Measurements from ENCODE around the gene BET1L.

Gene BET1L

DNA sequence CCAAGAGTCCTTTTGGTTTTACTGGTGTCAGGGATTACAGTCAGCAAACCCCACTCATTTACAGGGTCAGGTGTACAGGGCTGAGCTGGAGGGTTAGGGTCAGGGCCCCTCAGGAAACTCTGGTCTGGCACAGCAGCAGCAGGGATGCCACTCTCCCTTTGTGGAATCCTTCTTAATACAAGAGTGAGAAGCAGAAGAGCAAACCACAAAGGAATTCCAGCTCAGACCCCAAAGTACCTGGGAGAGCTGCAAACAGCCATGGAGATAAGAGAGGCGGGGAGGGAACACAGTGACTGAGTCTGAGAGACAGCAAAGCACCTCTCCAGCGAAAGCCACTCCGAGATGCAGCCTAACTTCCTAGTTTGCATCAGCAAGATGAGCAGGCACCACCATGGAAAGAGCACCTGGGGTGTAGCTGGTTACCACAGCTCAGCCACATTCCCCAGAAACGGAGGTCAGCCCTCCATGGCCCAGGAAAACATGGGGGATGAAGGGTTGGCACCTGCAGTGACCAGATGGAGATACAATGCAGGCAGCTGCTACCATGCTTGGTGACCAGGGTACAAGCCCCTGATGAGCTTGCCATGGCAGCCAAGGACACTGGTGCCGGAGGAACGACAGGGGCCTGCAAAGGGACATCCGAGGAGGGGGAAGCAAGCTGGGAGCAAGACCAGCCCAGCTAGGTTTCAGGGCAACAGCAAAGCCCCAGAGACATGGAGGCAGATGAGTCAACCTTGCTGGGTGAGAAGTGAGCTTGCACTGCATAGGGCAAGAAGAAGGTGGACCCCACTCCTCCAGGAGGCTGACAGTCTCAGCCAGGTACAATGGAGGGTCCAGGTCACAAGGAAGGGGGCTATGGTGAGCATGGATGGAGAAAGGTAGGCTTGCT, 3.9 kb downstream of the BET1L start:
- no peak overlapping the region for H3K4me3 ChIP-seq (ENCODE audit: low read depth, low read length)
- no peak overlapping the region for H2AFZ ChIP-seq (ENCODE audit: insufficient read depth, low read length, poor library complexity)
- H3K9me3 ChIP-seq (ENCODE audit: insufficient read depth, low read depth, low read length): no peaks in the 10 kb centered on the region
- H3K27ac ChIP-seq (ENCODE audit: low read depth, low read length): no peak overlapping the region
- no peak overlapping the region for H3K14ac ChIP-seq (ENCODE audit: low read length)
- no peak overlapping the region for H2BK5ac ChIP-seq (ENCODE audit: low read depth, low read length, poor library complexity)
- no peak overlapping the region for H4K8ac ChIP-seq (ENCODE audit: low read depth, low read length)
- no peak overlapping the region for H2BK12ac ChIP-seq (ENCODE audit: low read length)
- H3K79me1 ChIP-seq (ENCODE audit: low read length): peaks cover 14% of the 10 kb centered on the region
- no peak overlapping the region for H2AK5ac ChIP-seq (ENCODE audit: low read length)
- peaks cover 9 to 14% of the 10 kb centered on the region in 2 experiments for H3K4me1 ChIP-seq (ENCODE audit: control insufficient read depth in 1 of 2, insufficient read depth in 2 of 2, low read length in 2 of 2)
- no peak overlapping the region for H3K9ac ChIP-seq (ENCODE audit: low read length)
- H3K79me2 ChIP-seq (ENCODE audit: control insufficient read depth, insufficient read depth, low read length, poor library complexity): peaks cover 20% of the 10 kb centered on the region
- H3K27me3 ChIP-seq (ENCODE audit: insufficient read depth, low read length): no peaks in the 10 kb centered on the region
- no peak overlapping the region for H3K23ac ChIP-seq (ENCODE audit: low read length)
- peaks cover 35 to 38% of the 10 kb centered on the region in 2 experiments for H3K36me3 ChIP-seq (ENCODE audit: control insufficient read depth in 1 of 2, insufficient read depth in 2 of 2, low read length in 2 of 2)
- no peak overlapping the region for H3K18ac ChIP-seq (ENCODE audit: low read length)
- no CpG with 5 or more reads among the region's 7 CpGs for WGBS (ENCODE audit: extremely low coverage, insufficient coverage, insufficient read length)
- no peak overlapping the region for H3K4me2 ChIP-seq (ENCODE audit: low read length)
- DNase-seq: no peak
- H3K4ac ChIP-seq (ENCODE audit: low read depth, low read length): no peak overlapping the region
- no peak overlapping the region for H2BK120ac ChIP-seq (ENCODE audit: insufficient read depth, low read length, poor library complexity)
- H4K12ac ChIP-seq (ENCODE audit: low read depth, low read length): no peak overlapping the region
- H4K91ac ChIP-seq (ENCODE audit: low read depth, low read length): no peak overlapping the region

DNA sequence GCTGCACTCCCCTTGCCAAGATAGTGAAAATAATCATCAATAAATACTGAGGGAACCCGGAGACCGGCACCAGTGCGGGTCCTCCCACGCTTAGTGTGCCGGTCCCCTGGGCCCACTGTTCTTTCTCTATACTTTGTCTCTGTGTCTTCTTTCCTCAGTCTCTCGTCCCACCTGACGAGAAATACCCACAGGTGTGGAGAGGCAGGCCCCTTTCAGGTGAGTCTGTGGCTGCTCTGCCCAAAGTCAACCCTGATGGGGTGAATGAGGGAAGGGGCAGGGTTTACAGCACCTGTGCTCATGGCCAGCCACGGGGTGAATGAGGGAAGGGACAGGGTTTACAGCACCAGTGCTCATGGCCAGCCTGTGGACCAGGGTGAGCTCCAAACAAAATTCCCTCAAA, 4.7 kb downstream of the BET1L start:
- Histone ChIP-seq H3K4ac (ENCODE audit: low read depth, low read length) (no peak overlapping the region), H3K9me3 (ENCODE audit: insufficient read depth, low read depth, low read length) (no peaks in the 10 kb centered on the region), H3K18ac (ENCODE audit: low read length) (no peak overlapping the region), H3K14ac (ENCODE audit: low read length) (no peak overlapping the region), H2BK120ac (ENCODE audit: insufficient read depth, low read length, poor library complexity) (no peak overlapping the region), H2BK5ac (ENCODE audit: low read depth, low read length, poor library complexity) (no peak overlapping the region), H3K4me3 (ENCODE audit: low read depth, low read length) (no peak overlapping the region), H4K12ac (ENCODE audit: low read depth, low read length) (no peak overlapping the region), H2BK12ac (ENCODE audit: low read length) (no peak overlapping the region), H3K4me2 (ENCODE audit: low read length) (no peak overlapping the region), H3K79me2 (ENCODE audit: control insufficient read depth, insufficient read depth, low read length, poor library complexity) (peaks cover 12% of the 10 kb centered on the region), H2AK5ac (ENCODE audit: low read length) (no peak overlapping the region), H3K27ac (ENCODE audit: low read depth, low read length) (no peak overlapping the region), H3K23ac (ENCODE audit: low read length) (no peak overlapping the region), H3K4me1 (ENCODE audit: control insufficient read depth in 1 of 2, insufficient read depth in 2 of 2, low read length in 2 of 2) (peaks cover 9 to 14% of the 10 kb centered on the region in 2 experiments), H2AFZ (ENCODE audit: insufficient read depth, low read length, poor library complexity) (no peak overlapping the region), H3K27me3 (ENCODE audit: insufficient read depth, low read length) (no peaks in the 10 kb centered on the region), H3K79me1 (ENCODE audit: low read length) (peaks cover 6% of the 10 kb centered on the region), H4K91ac (ENCODE audit: low read depth, low read length) (no peak overlapping the region), H3K36me3 (ENCODE audit: control insufficient read depth in 1 of 2, insufficient read depth in 2 of 2, low read length in 2 of 2) (peaks cover 35 to 38% of the 10 kb centered on the region in 2 experiments), H3K9ac (ENCODE audit: low read length) (no peak overlapping the region), H4K8ac (ENCODE audit: low read depth, low read length) (no peak overlapping the region)
- WGBS (ENCODE audit: extremely low coverage, insufficient coverage, insufficient read length): no CpG with 5 or more reads among the region's 8 CpGs
- DNase-seq: no peak

DNA sequence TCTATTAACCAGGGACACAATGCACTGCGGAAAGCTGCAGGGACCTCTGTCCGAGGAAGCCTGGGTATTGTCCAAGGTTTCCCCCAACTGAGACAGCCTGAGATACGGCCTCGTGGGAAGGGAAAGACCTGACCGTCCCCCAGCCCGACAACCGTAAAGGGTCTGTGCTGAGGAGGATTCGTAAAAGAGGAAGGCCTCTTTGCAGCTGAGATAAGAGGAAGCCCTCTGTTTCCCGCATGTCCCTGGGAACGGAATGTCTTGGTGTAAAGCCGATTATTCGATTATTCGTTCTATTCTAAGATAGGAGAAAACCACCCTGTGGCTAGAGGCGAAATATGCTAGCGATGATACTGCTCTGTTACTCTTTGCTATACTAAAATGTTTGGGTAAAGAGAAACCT, 5.2 kb downstream of the BET1L start:
- peaks cover 9 to 14% of the 10 kb centered on the region in 2 experiments for H3K4me1 ChIP-seq (ENCODE audit: control insufficient read depth in 1 of 2, insufficient read depth in 2 of 2, low read length in 2 of 2)
- DNase-seq: no peak
- H3K79me2 ChIP-seq (ENCODE audit: control insufficient read depth, insufficient read depth, low read length, poor library complexity): peaks cover 10% of the 10 kb centered on the region
- no peak overlapping the region for H2BK120ac ChIP-seq (ENCODE audit: insufficient read depth, low read length, poor library complexity)
- no peak overlapping the region for H3K4ac ChIP-seq (ENCODE audit: low read depth, low read length)
- H2AFZ ChIP-seq (ENCODE audit: insufficient read depth, low read length, poor library complexity): no peak overlapping the region
- H3K18ac ChIP-seq (ENCODE audit: low read length): no peak overlapping the region
- H3K36me3 ChIP-seq (ENCODE audit: control insufficient read depth in 1 of 2, insufficient read depth in 2 of 2, low read length in 2 of 2): peaks cover 35 to 38% of the 10 kb centered on the region in 2 experiments
- H3K14ac ChIP-seq (ENCODE audit: low read length): no peak overlapping the region
- no peak overlapping the region for H3K4me2 ChIP-seq (ENCODE audit: low read length)
- no peak overlapping the region for H2AK5ac ChIP-seq (ENCODE audit: low read length)
- no peak overlapping the region for H4K12ac ChIP-seq (ENCODE audit: low read depth, low read length)
- no peak overlapping the region for H3K27ac ChIP-seq (ENCODE audit: low read depth, low read length)
- H3K9ac ChIP-seq (ENCODE audit: low read length): no peak overlapping the region
- WGBS (ENCODE audit: extremely low coverage, insufficient coverage, insufficient read length): no CpG with 5 or more reads among the region's 15 CpGs
- H4K91ac ChIP-seq (ENCODE audit: low read depth, low read length): no peak overlapping the region
- H3K23ac ChIP-seq (ENCODE audit: low read length): no peak overlapping the region
- H2BK5ac ChIP-seq (ENCODE audit: low read depth, low read length, poor library complexity): no peak overlapping the region
- no peaks in the 10 kb centered on the region for H3K27me3 ChIP-seq (ENCODE audit: insufficient read depth, low read length)
- H3K4me3 ChIP-seq (ENCODE audit: low read depth, low read length): no peak overlapping the region
- no peak overlapping the region for H2BK12ac ChIP-seq (ENCODE audit: low read length)
- peaks cover 3% of the 10 kb centered on the region for H3K79me1 ChIP-seq (ENCODE audit: low read length)
- no peak overlapping the region for H4K8ac ChIP-seq (ENCODE audit: low read depth, low read length)
- no peaks in the 10 kb centered on the region for H3K9me3 ChIP-seq (ENCODE audit: insufficient read depth, low read depth, low read length)

DNA sequence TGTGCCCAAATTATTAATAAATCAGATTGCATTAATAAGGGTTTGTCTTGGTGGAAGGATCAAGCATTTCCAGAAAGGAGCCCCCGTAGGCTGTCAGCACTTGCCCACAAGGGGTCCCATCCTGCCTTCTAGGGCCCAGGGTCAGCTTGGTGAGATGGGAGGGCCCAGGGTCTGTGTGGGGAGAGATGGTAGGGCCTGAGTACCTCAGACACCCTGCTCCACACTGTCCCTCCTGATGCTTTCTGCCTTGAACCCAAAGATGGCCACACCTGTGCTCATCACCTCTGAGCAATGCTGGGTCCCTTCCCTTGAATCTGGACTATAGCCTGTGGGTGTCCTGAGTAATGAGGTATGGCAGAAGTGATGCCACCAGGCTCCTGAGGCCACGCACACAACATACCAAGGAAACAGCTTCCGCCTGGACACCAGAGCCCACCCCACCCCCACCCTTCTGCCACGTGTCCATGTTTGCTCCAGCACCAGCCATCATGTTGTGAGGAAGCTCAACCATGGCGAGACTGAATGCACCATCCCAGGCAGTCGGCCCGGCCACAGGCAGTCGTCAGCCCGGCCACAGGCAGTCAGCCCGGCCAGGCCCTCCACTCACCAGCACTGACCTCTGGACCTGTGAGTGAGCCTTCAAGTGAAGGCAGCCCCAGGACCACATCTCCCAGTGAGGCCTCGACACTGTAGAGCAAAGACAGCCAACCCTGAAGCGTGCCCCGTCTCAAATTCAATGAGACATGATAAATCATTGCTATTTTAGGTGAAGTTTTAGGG, 6.8 kb downstream of the BET1L start:
- no peak overlapping the region for H2AK5ac ChIP-seq (ENCODE audit: low read length)
- no peak overlapping the region for H2AFZ ChIP-seq (ENCODE audit: insufficient read depth, low read length, poor library complexity)
- H3K23ac ChIP-seq (ENCODE audit: low read length): no peak overlapping the region
- peaks cover 2 to 3% of the 10 kb centered on the region in 2 experiments for H3K4me1 ChIP-seq (ENCODE audit: control insufficient read depth in 1 of 2, insufficient read depth in 2 of 2, low read length in 2 of 2)
- no peak overlapping the region for H3K4me2 ChIP-seq (ENCODE audit: low read length)
- no peak overlapping the region for H2BK12ac ChIP-seq (ENCODE audit: low read length)
- no peak overlapping the region for H4K91ac ChIP-seq (ENCODE audit: low read depth, low read length)
- peaks cover 31 to 32% of the 10 kb centered on the region in 2 experiments for H3K36me3 ChIP-seq (ENCODE audit: control insufficient read depth in 1 of 2, insufficient read depth in 2 of 2, low read length in 2 of 2)
- no peak overlapping the region for H3K18ac ChIP-seq (ENCODE audit: low read length)
- no peak overlapping the region for H4K12ac ChIP-seq (ENCODE audit: low read depth, low read length)
- H3K9me3 ChIP-seq (ENCODE audit: insufficient read depth, low read depth, low read length): no peaks in the 10 kb centered on the region
- H4K8ac ChIP-seq (ENCODE audit: low read depth, low read length): no peak overlapping the region
- no peak overlapping the region for H2BK120ac ChIP-seq (ENCODE audit: insufficient read depth, low read length, poor library complexity)
- no peak overlapping the region for H3K9ac ChIP-seq (ENCODE audit: low read length)
- no peak for DNase-seq
- no peak overlapping the region for H3K14ac ChIP-seq (ENCODE audit: low read length)
- no peaks in the 10 kb centered on the region for H3K79me1 ChIP-seq (ENCODE audit: low read length)
- H3K4ac ChIP-seq (ENCODE audit: low read depth, low read length): no peak overlapping the region
- no peak overlapping the region for H3K4me3 ChIP-seq (ENCODE audit: low read depth, low read length)
- no peak overlapping the region for H3K27ac ChIP-seq (ENCODE audit: low read depth, low read length)
- WGBS (ENCODE audit: extremely low coverage, insufficient coverage, insufficient read length): no CpG with 5 or more reads among the region's 13 CpGs
- H2BK5ac ChIP-seq (ENCODE audit: low read depth, low read length, poor library complexity): no peak overlapping the region
- H3K27me3 ChIP-seq (ENCODE audit: insufficient read depth, low read length): no peaks in the 10 kb centered on the region
- H3K79me2 ChIP-seq (ENCODE audit: control insufficient read depth, insufficient read depth, low read length, poor library complexity): no peaks in the 10 kb centered on the region
